Fibroblast of skin of right biceps (primary cell): Measurements from ENCODE around the gene TAS1R3.

Source experiments
- DNase-seq: peaks from one replicate; pipeline ENCODE4 v3.0.0-alpha.2; 2013

Gene TAS1R3

DNA sequence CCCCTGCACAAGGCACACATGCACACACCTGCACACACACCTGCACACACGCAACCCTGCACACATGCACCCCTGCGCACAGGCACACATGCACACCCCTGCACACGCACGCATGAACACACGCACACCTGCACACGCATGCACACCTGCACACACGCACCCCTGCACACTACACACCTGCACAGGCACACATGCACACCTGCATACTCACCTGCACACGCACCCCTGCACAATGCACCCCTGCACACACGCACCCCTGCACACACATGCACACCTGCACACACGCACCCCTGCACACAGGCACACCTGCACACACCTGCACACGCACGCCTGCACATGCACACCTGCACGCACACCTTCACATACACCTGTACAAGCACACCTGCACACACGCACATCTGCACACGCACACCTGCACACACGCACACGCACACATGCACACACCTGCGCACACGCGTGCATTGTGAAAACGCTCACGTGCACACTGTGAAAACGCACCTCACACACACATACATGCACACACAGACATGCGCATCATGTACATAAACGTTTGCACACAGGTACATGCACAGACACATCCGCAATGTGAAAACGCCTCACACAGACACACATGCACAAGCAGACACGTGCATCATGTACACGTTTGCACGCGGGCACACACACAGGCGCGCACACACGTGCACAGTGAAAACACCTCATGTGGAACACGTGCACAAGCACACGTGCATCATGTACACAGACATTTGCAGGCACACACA lies 9.9 kb downstream of the TAS1R3 start:
- no peak for DNase-seq

DNA sequence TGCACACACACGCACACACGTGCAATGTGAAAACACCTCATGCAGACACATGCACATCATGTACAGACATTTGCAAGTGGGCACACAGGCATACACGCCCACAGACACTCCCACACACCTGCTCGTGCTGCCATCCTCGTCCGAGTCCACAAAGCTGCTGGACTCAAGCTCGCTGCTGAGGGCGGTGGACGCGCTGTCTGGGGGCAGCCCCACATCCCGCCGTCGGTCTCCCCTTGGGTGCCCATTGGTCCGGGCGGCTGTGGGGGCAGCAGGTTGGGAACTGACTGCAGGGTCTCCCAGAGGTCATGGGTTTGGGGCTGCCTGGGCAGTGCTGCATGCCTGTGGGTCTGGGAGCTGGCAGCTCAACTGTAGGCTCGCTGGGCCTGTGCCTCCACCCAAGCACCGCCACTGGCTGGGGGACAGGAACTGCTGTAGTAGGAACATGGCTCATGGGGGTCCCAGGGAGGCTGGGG lies 10.5 kb downstream of the TAS1R3 start:
- no peak for DNase-seq

DNA sequence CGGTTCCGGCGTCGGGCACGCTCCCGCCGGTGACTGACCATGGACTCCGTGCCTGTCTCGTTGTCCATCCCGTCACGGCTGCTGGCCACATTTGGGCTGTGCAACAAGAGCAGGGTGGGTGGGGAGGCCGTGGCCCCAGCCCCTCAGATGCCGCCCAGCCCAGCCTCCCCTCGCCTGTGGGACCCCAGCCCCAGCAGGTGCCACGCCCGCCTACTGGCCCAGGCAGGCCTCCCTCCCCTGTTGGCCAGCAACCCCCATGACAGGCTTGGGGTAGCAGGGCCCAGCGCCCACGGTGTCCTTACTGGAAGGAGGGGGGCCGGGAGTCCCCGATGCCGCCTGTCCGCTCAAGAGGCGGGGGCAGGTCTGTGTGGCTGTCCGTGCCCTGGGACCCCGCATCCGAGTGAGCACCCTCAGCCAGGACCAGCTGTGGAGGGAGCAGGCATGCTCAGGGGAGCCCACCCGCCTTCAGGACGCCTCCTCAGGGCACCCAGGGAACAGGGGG lies 11.0 kb downstream of the TAS1R3 start:
- DNase-seq: no peak

DNA sequence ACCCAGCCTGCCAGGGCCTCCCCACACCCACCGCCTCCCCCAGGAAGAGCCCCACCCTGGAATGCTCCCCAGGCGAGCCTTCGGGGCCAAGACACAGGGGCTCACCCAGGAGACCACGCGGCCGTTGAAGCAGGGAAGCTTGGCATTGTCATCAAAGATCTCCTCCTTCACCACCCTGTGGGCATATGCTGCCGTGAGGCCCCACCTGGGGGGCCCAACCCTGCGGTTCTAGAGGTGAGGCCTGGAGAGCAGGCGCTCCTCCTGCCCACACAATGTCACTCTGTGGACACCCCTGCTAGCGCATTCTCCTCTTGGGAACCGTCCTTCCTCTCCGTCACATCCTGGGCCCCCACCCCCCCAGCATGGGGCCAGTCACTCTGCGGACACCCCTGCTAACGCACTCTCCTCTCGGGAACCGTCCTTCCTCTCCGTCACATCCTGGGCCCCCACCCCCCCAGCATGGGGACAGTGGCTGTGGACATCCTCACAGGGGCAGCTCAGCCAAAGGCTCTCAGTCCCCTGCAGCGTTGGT lies 11.6 kb downstream of the TAS1R3 start:
- DNase-seq: no peak

DNA sequence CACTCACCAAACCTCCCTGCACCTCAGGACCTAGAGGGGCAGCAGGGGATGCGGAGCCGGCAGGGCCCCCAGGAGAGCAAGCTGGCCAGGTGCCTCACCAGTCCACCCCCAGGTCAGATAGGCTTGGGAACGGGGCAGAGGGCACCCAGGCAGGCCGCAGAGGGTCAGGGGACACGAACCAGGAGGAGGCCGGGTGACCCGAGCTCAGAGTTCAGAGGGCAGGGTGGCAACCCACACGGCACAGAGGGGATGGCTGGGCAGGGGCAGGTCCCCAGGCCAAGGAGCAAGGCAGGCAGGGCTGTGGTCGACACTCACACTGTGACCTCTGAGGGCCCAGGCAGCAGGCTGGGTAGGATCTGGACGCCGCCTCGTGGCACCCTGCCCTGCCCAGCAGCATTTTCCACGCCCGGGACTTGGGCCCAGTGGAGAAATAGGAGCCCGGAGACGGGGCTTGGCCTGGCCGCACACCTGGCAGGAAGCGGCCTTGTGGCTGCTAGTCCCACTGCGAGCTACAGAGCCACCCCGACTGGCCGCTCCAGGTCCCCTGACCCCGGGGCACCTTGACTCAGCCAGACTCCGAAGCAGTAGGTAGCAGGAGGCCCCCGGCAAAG lies 12.8 kb downstream of the TAS1R3 start:
- no peak for DNase-seq

DNA sequence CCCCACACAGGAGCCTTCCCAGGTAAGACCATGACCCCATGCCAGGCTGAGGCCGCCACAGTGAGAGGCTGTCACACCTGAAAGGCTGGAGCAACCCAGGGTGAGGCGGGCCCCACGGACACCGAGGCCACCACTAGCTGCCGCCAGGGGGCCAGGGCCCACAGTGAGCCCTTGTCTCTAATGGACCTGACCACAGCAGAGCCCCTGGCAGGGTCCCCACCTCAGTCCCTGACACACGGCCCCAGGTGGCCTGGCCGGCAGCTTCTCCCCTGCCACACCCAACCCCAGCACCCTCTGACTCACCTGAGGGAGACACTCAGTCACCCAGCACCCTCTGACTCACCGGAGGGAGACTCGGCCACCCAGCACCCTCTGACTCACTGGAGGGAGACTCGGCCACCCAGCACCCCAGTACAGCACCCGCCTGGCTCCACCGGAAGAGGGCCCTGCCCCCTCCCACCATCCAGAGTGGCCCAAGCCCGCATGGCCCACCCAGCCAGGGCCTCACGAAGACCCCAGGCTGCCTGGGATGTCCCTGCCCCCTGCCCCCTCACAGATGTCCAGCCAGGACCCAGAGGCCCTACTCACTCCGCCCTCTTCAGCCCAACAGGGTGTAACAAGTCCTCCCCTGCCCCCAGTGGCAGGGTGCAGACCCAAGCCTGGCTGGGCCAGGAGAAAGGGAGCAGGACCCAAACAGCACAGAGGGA lies 13.7 kb downstream of the TAS1R3 start:
- DNase-seq: peak; percentile 76

DNA sequence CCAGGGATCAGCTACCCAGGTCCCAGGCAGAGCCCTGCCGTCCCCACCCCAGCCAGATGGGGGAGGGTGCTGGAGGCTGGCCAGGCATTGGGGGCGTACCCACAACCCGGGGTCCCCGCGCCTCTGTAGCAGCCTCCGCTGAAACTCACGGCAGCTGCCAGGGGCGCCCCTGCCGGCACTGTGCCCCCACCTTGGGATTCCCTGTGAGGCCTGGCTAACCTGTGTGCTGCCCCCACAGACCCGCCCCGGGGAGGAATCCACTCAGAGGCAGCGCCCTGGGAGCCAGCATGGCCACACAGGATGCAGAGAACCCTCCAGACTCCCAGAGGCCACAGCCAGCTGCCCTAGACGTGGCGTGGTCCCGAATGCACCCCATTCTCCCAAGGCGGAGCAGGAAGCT lies 14.3 kb downstream of the TAS1R3 start:
- DNase-seq: no peak

DNA sequence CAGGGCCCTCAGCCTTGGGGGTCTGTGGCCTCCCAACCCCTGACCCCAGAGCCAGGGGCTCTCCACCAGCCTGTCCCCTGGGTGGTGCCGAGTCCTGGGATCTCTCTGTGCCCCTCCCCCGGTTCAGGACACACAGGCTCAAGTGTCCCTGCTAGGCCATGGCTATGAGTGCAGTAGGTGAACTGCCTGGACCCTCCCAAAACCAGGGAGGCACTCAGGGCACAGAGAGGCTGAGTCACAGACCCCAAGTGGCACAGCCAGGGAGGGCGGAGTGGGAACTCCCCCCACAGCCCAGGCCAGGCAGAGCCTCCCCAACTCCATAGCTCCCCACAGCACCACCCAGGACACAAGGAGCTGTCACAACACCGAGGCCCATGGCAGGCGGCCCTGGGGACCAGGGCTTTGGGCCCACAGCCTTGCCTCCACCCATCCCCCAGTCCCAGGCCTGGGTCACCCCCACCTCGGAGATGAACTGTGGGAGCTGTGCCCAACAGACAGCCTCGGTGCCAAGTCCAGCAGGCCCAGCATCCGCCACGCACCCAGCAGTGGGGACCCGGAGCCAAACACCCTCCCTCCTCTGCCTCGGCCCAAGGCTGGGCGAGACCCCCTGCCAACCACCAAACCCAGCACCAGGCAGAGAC lies 14.9 kb downstream of the TAS1R3 start:
- DNase-seq: no peak

DNA sequence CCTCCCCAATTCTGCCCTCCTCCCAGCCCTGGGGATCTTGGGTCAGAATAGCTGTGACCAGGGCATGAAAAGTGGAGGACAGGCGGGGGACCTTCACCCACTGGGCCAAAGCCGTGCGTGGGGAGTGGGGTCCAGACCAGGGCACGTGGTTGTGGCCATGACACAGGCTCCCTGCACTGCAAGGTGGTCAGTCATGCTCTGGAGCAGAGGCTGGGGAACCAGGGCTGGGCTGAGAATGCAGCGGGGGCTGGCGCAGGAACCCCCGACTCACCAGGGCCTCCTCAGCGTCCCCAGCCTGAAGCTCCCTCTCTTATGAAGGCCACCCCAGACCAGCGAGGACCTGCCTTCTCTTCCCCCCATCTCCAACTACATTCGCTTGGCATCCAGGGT lies 15.4 kb downstream of the TAS1R3 start:
- DNase-seq: no peak

DNA sequence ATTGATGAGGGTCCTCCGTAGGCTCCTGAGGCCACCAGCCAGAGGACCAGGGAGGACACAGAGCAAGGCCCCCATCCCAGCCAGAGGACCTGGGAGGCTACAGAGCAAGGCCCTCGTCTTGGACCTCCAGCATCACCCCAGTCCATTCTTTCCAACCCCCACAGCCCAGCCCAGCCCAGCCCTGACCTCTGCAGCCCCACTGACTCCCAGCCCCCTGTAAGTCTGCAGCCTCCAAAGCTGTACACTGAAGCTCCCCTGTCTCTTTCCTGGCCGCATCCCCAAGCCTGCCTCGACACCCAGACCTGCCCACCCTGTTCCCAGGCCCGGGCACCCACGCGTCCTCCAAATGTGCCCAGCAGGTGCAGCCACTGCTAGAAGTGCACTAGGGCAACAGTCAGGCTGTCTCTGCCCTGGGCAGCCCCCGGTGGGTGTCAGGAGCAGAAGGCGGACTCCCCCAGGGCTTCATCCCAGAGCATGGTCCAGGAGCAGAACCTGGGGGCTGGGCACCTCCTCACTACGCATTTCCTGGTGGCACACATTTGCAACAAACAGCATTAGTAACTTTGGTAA lies 16.0 kb downstream of the TAS1R3 start:
- DNase-seq: no peak

DNA sequence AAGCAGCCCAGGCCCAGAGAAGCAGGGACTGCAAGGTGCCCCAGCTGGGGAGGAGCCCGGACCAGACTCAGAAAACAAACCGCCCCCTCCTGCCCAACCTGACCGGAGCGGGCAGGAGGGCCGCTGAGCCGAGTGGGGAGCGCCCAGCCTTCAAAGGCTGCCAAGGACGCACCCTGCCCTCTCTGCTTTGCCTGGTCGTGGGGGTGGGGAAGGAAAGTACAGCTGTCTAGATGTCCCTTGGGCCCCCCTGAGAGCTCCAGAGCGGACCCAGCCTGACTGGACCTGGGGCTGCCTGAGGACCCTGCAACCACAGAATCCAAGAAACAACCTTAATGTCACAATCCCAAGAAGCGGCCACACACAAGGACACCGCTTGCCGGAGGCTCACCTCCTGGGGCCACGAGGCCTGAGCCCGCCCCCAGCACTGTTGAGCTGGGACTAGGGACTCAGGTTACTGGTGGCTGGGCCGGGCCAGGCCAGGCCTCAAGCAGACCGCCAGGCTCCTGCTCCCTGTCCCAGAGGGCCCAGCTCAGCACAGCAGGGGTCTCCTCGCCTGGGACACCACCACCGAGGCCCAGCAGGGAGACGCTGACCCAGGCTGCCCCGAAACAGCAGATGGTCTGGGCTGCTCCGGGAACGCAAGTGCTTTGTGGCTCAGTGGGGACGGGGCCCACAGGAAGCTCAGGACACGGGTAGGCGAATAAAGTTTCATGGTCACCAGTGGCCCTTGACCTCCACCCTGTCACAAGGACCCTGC lies 16.8 kb downstream of the TAS1R3 start:
- DNase-seq: no peak

DNA sequence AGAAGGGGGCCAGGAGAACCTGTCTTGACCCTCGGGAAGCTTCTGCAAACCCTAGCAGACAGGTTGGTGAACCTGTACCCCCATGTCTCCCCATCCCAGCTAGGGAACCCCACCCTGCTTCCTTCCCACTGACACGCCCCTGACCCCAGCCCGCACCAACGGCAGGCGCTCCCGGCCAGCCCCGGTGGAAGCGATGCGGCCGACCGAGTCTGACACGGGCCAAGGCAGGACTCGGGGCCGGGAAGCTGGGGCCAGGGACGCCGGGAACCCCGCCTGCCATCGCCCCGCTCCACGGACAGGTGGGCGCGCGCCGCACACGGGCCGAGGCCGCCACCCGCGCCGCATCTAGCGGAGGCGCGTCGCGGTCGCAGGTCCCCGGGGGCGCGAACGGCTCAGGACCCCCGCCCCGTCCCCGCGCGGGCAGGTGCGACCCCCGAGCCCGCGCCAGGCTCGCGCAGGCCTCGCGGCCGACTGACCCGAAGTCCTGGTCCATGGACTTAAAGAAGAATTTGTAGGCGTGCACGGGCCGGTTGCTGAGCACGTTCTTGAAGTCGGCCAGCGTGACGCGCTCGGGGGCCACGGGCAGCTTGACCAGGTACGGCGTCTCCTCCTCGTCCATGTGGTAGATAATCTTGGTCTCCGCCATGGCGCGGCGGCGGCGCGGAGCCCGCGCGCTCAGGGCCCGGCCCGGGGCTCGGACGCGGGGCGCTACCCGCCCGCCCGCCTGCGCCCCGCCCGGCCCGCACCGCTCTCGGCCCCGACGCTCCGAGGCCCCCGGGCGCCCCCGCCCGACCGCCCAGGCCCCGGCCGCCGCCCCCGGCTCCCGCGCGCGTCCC lies 17.6 kb downstream of the TAS1R3 start:
- DNase-seq: no peak

DNA sequence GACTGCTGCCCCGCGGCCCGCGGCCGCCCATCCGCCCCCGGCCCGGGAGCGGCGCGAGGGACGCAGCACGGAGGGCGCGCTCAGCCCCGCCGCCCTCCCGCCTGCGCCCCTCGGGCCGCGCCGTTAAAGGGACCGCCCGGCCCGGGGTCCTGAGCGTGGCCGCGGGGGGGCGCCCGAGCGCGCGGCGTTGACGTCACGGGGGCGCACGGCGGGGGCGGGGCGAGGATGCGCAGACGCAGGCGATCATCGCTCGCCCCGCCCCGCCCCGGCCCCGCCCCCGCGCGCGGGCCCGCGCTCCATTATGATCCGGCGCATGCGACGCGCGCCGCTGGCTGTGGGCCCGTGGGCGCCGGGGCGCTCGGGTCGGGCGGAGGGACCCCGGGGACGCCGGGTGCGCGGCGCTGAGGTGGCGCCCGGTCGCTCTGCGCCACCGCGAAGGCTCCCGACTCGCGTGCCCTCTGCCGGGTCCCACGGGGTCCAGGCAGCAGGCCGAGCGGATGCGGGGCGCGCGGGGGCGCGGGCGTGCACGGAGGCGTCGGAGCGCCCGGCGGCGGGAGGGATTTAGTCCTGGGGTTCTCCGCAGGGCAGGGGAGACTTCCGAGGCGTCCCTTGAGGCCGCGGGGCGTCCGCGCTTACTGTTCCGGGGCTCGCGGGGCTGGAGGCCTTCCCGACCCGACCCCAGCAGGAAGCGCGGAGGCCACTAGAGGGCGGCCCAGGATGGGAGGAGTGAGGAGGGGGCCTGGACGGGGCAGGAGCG lies 18.4 kb downstream of the TAS1R3 start, which contains the start of gene DVL1:
DVL1 (minus strand) TSS at position 163 of the 757 bp plus-strand sequence. CDS start 353 bp downstream, outside the sequence.
- DNase-seq: peak; percentile 74

DNA sequence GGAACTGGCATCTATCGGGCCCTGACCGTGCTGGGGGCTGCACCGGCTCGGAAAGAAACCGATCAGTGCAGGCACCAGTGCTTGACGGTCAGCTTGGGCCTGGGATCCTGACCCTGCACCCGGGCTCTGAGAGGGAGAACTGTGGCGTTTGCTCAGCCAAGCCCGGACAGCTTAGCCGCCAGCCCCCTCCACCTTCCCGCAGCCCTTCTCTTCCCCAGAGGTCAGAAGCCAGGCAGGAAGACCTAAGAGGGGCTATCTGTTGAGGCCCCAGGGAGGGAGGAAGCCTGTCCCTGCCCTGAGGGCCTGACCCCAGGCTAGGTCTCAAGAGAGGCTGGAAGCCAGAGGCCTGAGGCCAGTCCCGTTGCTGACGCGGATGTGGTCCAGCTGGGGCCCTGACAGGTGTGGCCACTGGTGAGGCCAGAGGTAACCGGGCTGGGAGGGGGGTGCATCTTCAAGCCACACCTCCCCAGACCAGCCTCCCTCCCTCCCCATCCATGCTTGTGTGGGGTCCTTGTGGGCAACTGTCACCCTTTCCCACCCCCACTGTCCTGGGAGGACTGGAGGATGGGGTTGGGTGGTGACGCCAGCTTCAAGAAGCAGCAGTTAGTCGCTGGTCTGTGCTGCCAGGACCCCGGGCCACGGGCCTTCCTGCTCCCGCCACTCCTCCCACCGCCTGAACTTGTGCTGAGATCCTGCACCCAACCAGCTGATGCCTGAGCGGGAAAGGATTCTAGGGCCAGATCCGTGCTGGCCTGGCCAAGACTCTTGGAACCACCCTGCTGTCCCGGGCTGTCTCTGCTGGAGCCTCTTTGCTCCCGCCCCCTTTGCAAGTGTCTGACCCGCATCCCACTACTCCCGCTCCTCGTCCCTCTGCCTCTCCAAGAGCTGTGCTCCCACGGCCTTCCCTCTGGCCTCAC lies 20.7 kb downstream of the TAS1R3 start:
- peak; percentile 46 for DNase-seq

DNA sequence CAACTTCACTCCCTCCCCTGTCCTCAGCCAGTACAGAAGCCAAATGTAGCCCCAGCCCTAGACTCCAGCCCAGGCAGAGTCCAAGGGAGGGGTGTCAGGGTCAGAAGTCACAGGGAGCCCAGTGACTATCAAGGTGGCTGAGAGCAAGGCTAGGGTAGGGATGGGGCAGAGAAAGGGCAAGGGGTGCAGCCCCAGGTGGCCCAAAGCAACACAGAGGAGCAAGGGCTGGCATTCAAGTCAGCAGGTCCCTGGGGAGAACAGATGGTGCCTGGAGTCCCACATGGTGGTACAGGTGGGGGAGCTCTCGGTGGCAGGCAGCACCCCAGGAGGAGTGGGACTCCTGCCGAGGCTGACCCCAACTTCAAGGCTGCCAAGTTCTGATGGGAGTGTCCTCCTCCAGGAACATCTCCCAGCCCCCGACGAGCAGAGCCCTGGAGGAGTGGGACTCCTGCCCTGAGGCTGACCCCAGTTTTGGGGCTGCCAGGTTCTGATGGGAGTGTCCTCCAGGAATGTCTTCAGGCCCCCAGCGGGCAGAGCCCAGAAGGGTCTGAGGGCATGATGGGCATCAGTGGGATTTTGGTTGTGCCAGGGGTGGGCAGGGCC lies 21.8 kb downstream of the TAS1R3 start:
- DNase-seq: no peak

DNA sequence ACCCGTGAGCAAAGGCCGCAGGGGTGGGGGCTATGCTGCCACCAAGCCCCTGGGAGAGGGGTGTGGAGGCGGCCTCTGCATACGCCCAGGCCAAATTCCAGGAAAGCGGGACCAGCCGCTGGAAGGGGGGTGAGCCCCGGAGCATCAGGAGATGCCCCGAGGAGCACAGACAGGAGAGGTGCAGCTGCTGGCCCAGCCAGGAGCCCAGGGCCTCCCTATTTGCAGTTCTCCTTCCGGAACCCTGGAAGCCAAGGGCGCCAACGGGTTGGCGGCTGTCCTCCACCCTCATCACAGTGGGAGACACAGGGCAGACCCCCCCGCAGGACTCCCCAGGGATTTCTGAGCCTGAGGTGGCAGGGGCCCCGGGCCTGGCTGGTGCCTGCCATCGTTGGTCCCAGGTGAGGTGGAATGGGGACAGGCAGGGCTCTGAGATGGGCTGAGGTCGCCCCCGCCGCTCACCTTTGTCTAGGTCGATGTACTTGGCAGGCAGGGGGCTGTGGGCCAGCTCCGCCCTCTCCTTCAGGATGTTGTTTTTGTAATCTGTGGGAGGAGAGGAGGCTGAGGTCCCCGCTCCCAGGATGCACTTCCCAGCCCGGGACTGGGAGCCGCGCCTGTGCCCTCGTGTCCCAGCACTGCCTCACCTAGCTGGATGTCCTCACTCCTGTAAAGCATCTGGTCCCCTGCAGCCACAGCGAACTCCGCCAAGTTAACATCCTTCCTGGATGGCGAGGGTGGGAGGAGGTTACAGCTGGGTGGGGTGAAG lies 22.5 kb downstream of the TAS1R3 start:
- no peak for DNase-seq
